Measurements from ENCODE around the gene KLC1.
"Not testable (repeated sequence)": the region's sequence is repeated elsewhere in the genome, so short reads cannot be mapped to it uniquely, and the experiment has no call there.

Gene KLC1

GRCh38 chr14:103606963-103607668, 21.9 kb upstream of the KLC1 start:
- Histone ChIP-seq H3K4me3 (ENCODE audit: low read length) (no peak overlapping the region), H3K27me3 (ENCODE audit: control insufficient read depth, insufficient read depth, low read length) (no peaks in the 10 kb centered on the region), H3K4me1 (ENCODE audit: control insufficient read depth, insufficient read depth, low read length) (no peaks in the 10 kb centered on the region; the same call in 1 of the 2 replicates), H3K36me3 (ENCODE audit: control insufficient read depth, insufficient read depth, low read length) (no peaks in the 10 kb centered on the region), H3K27ac (ENCODE audit: low read length) (no peak overlapping the region), H3K9me3 (ENCODE audit: control insufficient read depth, insufficient read depth, low read length) (no peaks in the 10 kb centered on the region; the same call in 1 of the 2 replicates)
- no peak for DNase-seq (ENCODE audit: low read depth, low spot score)
- no CpG with 5 or more reads among the region's 25 CpGs for WGBS (ENCODE audit: insufficient coverage, insufficient read length)

- no peak overlapping the region for H3K27ac ChIP-seq (ENCODE audit: low read length)
- H3K4me3 ChIP-seq (ENCODE audit: low read length), result no peak overlapping the region
- WGBS (ENCODE audit: insufficient coverage, insufficient read length), result no CpG with 5 or more reads among the region's 15 CpGs
These were observed 21.2 kb upstream of the KLC1 start for GRCh38 chr14:103607822-103608221.

GRCh38 chr14:103609081-103609480, 19.9 kb upstream of the KLC1 start:
- not testable (repeated sequence) for H3K36me3 ChIP-seq (ENCODE audit: control insufficient read depth, insufficient read depth, low read length); H3K27me3 ChIP-seq (ENCODE audit: control insufficient read depth, insufficient read depth, low read length); H3K27ac ChIP-seq (ENCODE audit: low read length); H3K4me3 ChIP-seq (ENCODE audit: low read length); H3K4me1 ChIP-seq (ENCODE audit: control insufficient read depth, insufficient read depth, low read length); DNase-seq (ENCODE audit: low read depth, low spot score); H3K9me3 ChIP-seq (ENCODE audit: control insufficient read depth, insufficient read depth, low read length)
- WGBS (ENCODE audit: insufficient coverage, insufficient read length), result no CpG with 5 or more reads among the region's 4 CpGs

More at GRCh38 chr14:103607822-103608221, 21.2 kb upstream of the KLC1 start:
- Histone ChIP-seq H3K27me3 (ENCODE audit: control insufficient read depth, insufficient read depth, low read length) (no peaks in the 10 kb centered on the region), H3K4me1 (ENCODE audit: control insufficient read depth, insufficient read depth, low read length) (no peaks in the 10 kb centered on the region; the same call in 1 of the 2 replicates), H3K9me3 (ENCODE audit: control insufficient read depth, insufficient read depth, low read length) (no peaks in the 10 kb centered on the region; the same call in 1 of the 2 replicates), H3K36me3 (ENCODE audit: control insufficient read depth, insufficient read depth, low read length) (no peaks in the 10 kb centered on the region)
- DNase-seq (ENCODE audit: low read depth, low spot score), result no peak

DNA sequence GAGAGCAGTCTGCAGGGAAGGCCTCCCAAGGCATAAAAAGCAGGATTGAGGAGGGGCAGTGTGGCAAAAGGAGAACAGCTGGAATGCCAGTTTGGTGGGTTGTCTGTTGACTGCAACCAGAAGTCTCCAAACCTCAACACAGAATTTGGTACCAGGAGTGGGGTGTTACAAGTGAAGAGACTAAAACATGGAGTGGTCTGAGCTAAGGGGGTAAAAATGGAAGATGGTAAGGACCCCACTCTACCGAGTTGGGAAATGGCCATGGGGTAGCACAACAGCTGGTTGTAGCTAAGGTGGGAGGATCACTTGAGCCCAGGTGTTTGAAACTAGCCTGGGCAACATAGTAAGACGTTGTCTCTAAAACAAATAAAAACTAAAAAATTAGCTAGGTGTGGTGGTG, 17.8 kb upstream of the KLC1 start:
- H3K4me3 ChIP-seq (ENCODE audit: low read length), result no peak overlapping the region
- no CpG with 5 or more reads among the region's 2 CpGs for WGBS (ENCODE audit: insufficient coverage, insufficient read length)
- H3K27me3 ChIP-seq (ENCODE audit: control insufficient read depth, insufficient read depth, low read length), result no peaks in the 10 kb centered on the region
- H3K4me1 ChIP-seq (ENCODE audit: control insufficient read depth, insufficient read depth, low read length), result no peaks in the 10 kb centered on the region; the same call in 1 of the 2 replicates
- H3K27ac ChIP-seq (ENCODE audit: low read length), result no peak overlapping the region
- no peak for DNase-seq (ENCODE audit: low read depth, low spot score)
- no peaks in the 10 kb centered on the region; the same call in 1 of the 2 replicates for H3K9me3 ChIP-seq (ENCODE audit: control insufficient read depth, insufficient read depth, low read length)
- H3K36me3 ChIP-seq (ENCODE audit: control insufficient read depth, insufficient read depth, low read length), result no peaks in the 10 kb centered on the region

GRCh38 chr14:103613517-103613916, 15.5 kb upstream of the KLC1 start:
- DNase-seq (ENCODE audit: low read depth, low spot score), result no peak
- no peaks in the 10 kb centered on the region for H3K27me3 ChIP-seq (ENCODE audit: control insufficient read depth, insufficient read depth, low read length)
- H3K9me3 ChIP-seq (ENCODE audit: control insufficient read depth, insufficient read depth, low read length), result no peaks in the 10 kb centered on the region; the same call in 1 of the 2 replicates
- WGBS (ENCODE audit: insufficient coverage, insufficient read length), result no CpG with 5 or more reads among the region's 4 CpGs
- H3K4me1 ChIP-seq (ENCODE audit: control insufficient read depth, insufficient read depth, low read length), result no peaks in the 10 kb centered on the region
- H3K36me3 ChIP-seq (ENCODE audit: control insufficient read depth, insufficient read depth, low read length), result no peaks in the 10 kb centered on the region
- no peak overlapping the region for H3K4me3 ChIP-seq (ENCODE audit: low read length)
- H3K27ac ChIP-seq (ENCODE audit: low read length), result no peak overlapping the region

- Histone ChIP-seq H3K4me3 (ENCODE audit: low read length) (no peak overlapping the region), H3K27me3 (ENCODE audit: control insufficient read depth, insufficient read depth, low read length) (no peaks in the 10 kb centered on the region), H3K36me3 (ENCODE audit: control insufficient read depth, insufficient read depth, low read length) (no peaks in the 10 kb centered on the region), H3K9me3 (ENCODE audit: control insufficient read depth, insufficient read depth, low read length) (no peaks in the 10 kb centered on the region), H3K4me1 (ENCODE audit: control insufficient read depth, insufficient read depth, low read length) (no peaks in the 10 kb centered on the region), H3K27ac (ENCODE audit: low read length) (no peak overlapping the region)
- DNase-seq (ENCODE audit: low read depth, low spot score), result no peak
- WGBS (ENCODE audit: insufficient coverage, insufficient read length), result no CpG with 5 or more reads among the region's 17 CpGs
These were observed 12.2 kb upstream of the KLC1 start for GRCh38 chr14:103616635-103617300.

- Histone ChIP-seq H3K27ac (ENCODE audit: low read length) (no peak overlapping the region), H3K4me1 (ENCODE audit: control insufficient read depth, insufficient read depth, low read length) (no peaks in the 10 kb centered on the region; the same call in 1 of the 2 replicates), H3K27me3 (ENCODE audit: control insufficient read depth, insufficient read depth, low read length) (no peaks in the 10 kb centered on the region), H3K9me3 (ENCODE audit: control insufficient read depth, insufficient read depth, low read length) (no peaks in the 10 kb centered on the region), H3K36me3 (ENCODE audit: control insufficient read depth, insufficient read depth, low read length) (no peaks in the 10 kb centered on the region), H3K4me3 (ENCODE audit: low read length) (no peak overlapping the region)
- no peak for DNase-seq (ENCODE audit: low read depth, low spot score)
- no CpG with 5 or more reads among the region's 5 CpGs for WGBS (ENCODE audit: insufficient coverage, insufficient read length)
These were observed 10.0 kb upstream of the KLC1 start for GRCh38 chr14:103619057-103619456.

DNA sequence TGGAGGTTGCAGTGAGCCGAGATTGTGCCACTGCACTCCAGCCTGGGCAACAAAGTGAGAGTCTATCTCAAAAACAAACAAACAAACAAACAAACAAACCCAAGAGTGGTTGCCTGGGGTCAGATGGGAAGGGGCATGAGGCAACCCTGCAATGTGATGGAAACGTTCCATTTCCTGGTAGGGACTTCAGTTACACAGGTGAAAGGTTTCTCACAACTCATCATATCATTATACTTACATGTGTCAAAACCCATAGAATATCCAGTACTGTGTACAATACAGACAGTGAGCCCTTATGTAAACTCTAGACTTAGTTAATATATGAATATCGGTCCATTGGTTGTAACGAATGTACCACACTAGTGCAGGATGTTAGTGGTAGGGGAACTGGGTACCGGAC, 7.2 kb upstream of the KLC1 start:
- H3K27me3 ChIP-seq (ENCODE audit: control insufficient read depth, insufficient read depth, low read length), result no peaks in the 10 kb centered on the region
- no peaks in the 10 kb centered on the region; the same call in 1 of the 2 replicates for H3K4me1 ChIP-seq (ENCODE audit: control insufficient read depth, insufficient read depth, low read length)
- no peaks in the 10 kb centered on the region for H3K9me3 ChIP-seq (ENCODE audit: control insufficient read depth, insufficient read depth, low read length)
- no CpG with 5 or more reads among the region's 5 CpGs for WGBS (ENCODE audit: insufficient coverage, insufficient read length)
- H3K4me3 ChIP-seq (ENCODE audit: low read length), result no peak overlapping the region
- DNase-seq (ENCODE audit: low read depth, low spot score), result no peak
- H3K36me3 ChIP-seq (ENCODE audit: control insufficient read depth, insufficient read depth, low read length), result no peaks in the 10 kb centered on the region
- no peak overlapping the region for H3K27ac ChIP-seq (ENCODE audit: low read length)

DNA sequence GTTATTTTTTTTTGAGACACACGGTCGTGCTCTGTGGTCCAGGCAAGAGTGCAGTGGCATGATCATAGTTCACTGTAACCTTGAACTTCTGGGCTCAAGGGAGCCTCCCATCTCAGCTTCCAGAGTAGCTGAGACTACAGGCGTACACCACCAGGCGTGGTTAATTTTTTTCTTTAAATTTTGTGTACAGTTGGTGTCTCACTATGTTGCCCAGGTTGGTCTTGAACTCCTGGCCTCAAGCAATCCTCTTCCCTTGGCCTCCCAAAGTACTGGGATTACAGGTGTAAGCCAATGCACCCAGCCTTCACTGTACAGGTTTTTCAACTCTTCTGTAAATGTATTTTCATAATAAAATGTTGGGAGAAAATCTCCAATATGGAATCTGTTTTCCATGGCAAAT, 5.7 kb upstream of the KLC1 start:
- Histone ChIP-seq H3K9me3 (ENCODE audit: control insufficient read depth, insufficient read depth, low read length) (no peaks in the 10 kb centered on the region), H3K27ac (ENCODE audit: low read length) (no peak overlapping the region), H3K4me1 (ENCODE audit: control insufficient read depth, insufficient read depth, low read length) (no peaks in the 10 kb centered on the region; the same call in 1 of the 2 replicates), H3K36me3 (ENCODE audit: control insufficient read depth, insufficient read depth, low read length) (no peaks in the 10 kb centered on the region), H3K4me3 (ENCODE audit: low read length) (no peak overlapping the region), H3K27me3 (ENCODE audit: control insufficient read depth, insufficient read depth, low read length) (no peaks in the 10 kb centered on the region)
- DNase-seq (ENCODE audit: low read depth, low spot score), result no peak
- WGBS (ENCODE audit: insufficient coverage, insufficient read length), result no CpG with 5 or more reads among the region's 4 CpGs

GRCh38 chr14:103623883-103624482, 5.0 kb upstream of the KLC1 start:
- no peak overlapping the region for H3K4me3 ChIP-seq (ENCODE audit: low read length)
- H3K36me3 ChIP-seq (ENCODE audit: control insufficient read depth, insufficient read depth, low read length), result no peaks in the 10 kb centered on the region
- DNase-seq (ENCODE audit: low read depth, low spot score), result no peak
- WGBS (ENCODE audit: insufficient coverage, insufficient read length), result no CpG with 5 or more reads among the region's 16 CpGs
- H3K9me3 ChIP-seq (ENCODE audit: control insufficient read depth, insufficient read depth, low read length), result no peaks in the 10 kb centered on the region
- no peaks in the 10 kb centered on the region; the same call in 1 of the 2 replicates for H3K4me1 ChIP-seq (ENCODE audit: control insufficient read depth, insufficient read depth, low read length)
- H3K27ac ChIP-seq (ENCODE audit: low read length), result no peak overlapping the region
- H3K27me3 ChIP-seq (ENCODE audit: control insufficient read depth, insufficient read depth, low read length), result no peaks in the 10 kb centered on the region

Measured in iPS DF 6.9 (cell line).